HUES64 (cell line): Measurements from ENCODE around the gene OTOGL. TPM values are rescaled to one million over a fixed set of nuclear protein-coding genes. Genes with fewer than 3 reads are reported as not detected.

ENCODE experiments used
- H3K27ac ChIP-seq: 2 replicates; pipeline ENCODE4 v1.7.0; 2013; ENCODE audit warnings: low read depth, low read length, inconsistent platforms
- H3K27me3 ChIP-seq: 2 replicates; pipeline ENCODE4 v1.6.1; 2013; ENCODE audit warnings: mild to moderate bottlenecking, low read length; ENCODE audit not compliant: insufficient read depth
- H3K36me3 ChIP-seq: 2 replicates; pipeline ENCODE4 v1.6.1; 2013; ENCODE audit warnings: mild to moderate bottlenecking, low read length; ENCODE audit not compliant: insufficient read depth
- H3K4me1 ChIP-seq: 2 replicates; pipeline ENCODE4 v1.6.1; 2013; ENCODE audit warnings: mild to moderate bottlenecking, low read length, moderate library complexity; ENCODE audit not compliant: insufficient read depth
- H3K4me3 ChIP-seq: 2 replicates; pipeline ENCODE4 v1.5.1; 2013; ENCODE audit warnings: mild to moderate bottlenecking, low read length, moderate library complexity
- H3K9ac ChIP-seq: 2 replicates; pipeline ENCODE4 v1.6.1; 2013; ENCODE audit warnings: mild to moderate bottlenecking, low read depth, low read length
- H3K9me3 ChIP-seq: 2 replicates; pipeline ENCODE4 v1.6.1; 2013; ENCODE audit warnings: low read depth, low read length; ENCODE audit not compliant: insufficient read depth
- whole genome bisulfite sequencing: fragments of 150-250, 120-280 bp; methylation state at CpG from one replicate; pipeline ENCODE4 v1.1.7; 2013; ENCODE audit warnings: missing lambda C conversion rate; 5-methylcytosine and 5-hydroxymethylcytosine counted together
- polyA plus RNA-seq, 2 experiments: library from polyadenylated mRNA; stranded (reverse); fragments of 50-300 nt; gene quantifications; one replicate each; pipeline ENCODE4 v1.2.3, GENCODE V29; 2013

The OTOGL gene
- 0.05 TPM for polyA plus RNA-seq (2013, experiment 1 of 2)
- polyA plus RNA-seq (2013, experiment 2 of 2), result 0.13 TPM

GRCh38 chr12:80099259-80099658 lies at the start of gene OTOGL:
Gene OTOGL (plus strand): TSS chr12:80099537. CDS start chr12:80209432, 109,895 bp downstream.
- Histone ChIP-seq H3K9me3 (no peaks in the 10 kb centered on the region), H3K36me3 (no peaks in the 10 kb centered on the region), H3K4me1 (no peaks in the 10 kb centered on the region), H3K27me3 (no peaks in the 10 kb centered on the region), H3K27ac (no peak within 1 kb of the TSS), H3K4me3 (no peak within 1 kb of the TSS), H3K9ac (no peak within 1 kb of the TSS)
- WGBS, result 96% methylated on average over 2 of the region's 2 CpGs

GRCh38 chr12:80050236-80050635 lies 49.1 kb upstream of the OTOGL start:
- H3K9me3 ChIP-seq, result no peaks in the 10 kb centered on the region
- H3K27me3 ChIP-seq, result no peaks in the 10 kb centered on the region
- no peak overlapping the region for H3K27ac ChIP-seq
- H3K9ac ChIP-seq, result no peak overlapping the region
- H3K36me3 ChIP-seq, result no peaks in the 10 kb centered on the region
- no peak overlapping the region for H3K4me3 ChIP-seq
- WGBS, result 94% methylated on average over 2 of the region's 2 CpGs
- peaks cover 9% of the 10 kb centered on the region; the same call in 1 of the 2 replicates for H3K4me1 ChIP-seq

- Histone ChIP-seq H3K4me1 (no peaks in the 10 kb centered on the region), H3K4me3 (no peak overlapping the region), H3K9me3 (no peaks in the 10 kb centered on the region), H3K27me3 (no peaks in the 10 kb centered on the region), H3K9ac (no peak overlapping the region), H3K36me3 (no peaks in the 10 kb centered on the region), H3K27ac (no peak overlapping the region)
- WGBS, result 95% methylated on average over 5 of the region's 6 CpGs
These were observed 46.1 kb upstream of the OTOGL start for GRCh38 chr12:80053051-80053790.

GRCh38 chr12:80056232-80056631 lies 43.1 kb upstream of the OTOGL start:
- Histone ChIP-seq H3K9ac (no peak overlapping the region), H3K27ac (no peak overlapping the region), H3K9me3 (no peaks in the 10 kb centered on the region), H3K36me3 (no peaks in the 10 kb centered on the region), H3K4me1 (no peaks in the 10 kb centered on the region; the same call in 1 of the 2 replicates), H3K27me3 (no peaks in the 10 kb centered on the region), H3K4me3 (no peak overlapping the region)
- WGBS, result 89% methylated on average over 4 of the region's 4 CpGs

- no peaks in the 10 kb centered on the region for H3K9me3 ChIP-seq
- H3K4me3 ChIP-seq, result no peak overlapping the region
- H3K4me1 ChIP-seq, result no peaks in the 10 kb centered on the region; the same call in 1 of the 2 replicates
- no peak overlapping the region for H3K27ac ChIP-seq
- H3K9ac ChIP-seq, result no peak overlapping the region
- no peaks in the 10 kb centered on the region for H3K27me3 ChIP-seq
- H3K36me3 ChIP-seq, result no peaks in the 10 kb centered on the region
These were observed 42.5 kb upstream of the OTOGL start for GRCh38 chr12:80056845-80057244.

- Histone ChIP-seq H3K4me3 (no peak overlapping the region), H3K9ac (no peak overlapping the region), H3K27me3 (no peaks in the 10 kb centered on the region), H3K4me1 (no peaks in the 10 kb centered on the region; the same call in 1 of the 2 replicates), H3K36me3 (no peaks in the 10 kb centered on the region), H3K9me3 (no peaks in the 10 kb centered on the region), H3K27ac (no peak overlapping the region)
- 95% methylated on average over 1 of the region's 2 CpGs for WGBS
These were observed 40.8 kb upstream of the OTOGL start for GRCh38 chr12:80058586-80058985.

- no peaks in the 10 kb centered on the region for H3K36me3 ChIP-seq
- WGBS, result no CpG with 5 or more reads among the region's 1 CpG
- H3K9ac ChIP-seq, result no peak overlapping the region
- H3K9me3 ChIP-seq, result no peaks in the 10 kb centered on the region
- no peaks in the 10 kb centered on the region for H3K27me3 ChIP-seq
- no peaks in the 10 kb centered on the region; the same call in 1 of the 2 replicates for H3K4me1 ChIP-seq
- H3K4me3 ChIP-seq, result no peak overlapping the region
- H3K27ac ChIP-seq, result no peak overlapping the region
These were observed 40.2 kb upstream of the OTOGL start for GRCh38 chr12:80059102-80059501.

- Histone ChIP-seq H3K9me3 (no peaks in the 10 kb centered on the region), H3K27ac (no peak overlapping the region), H3K4me3 (no peak overlapping the region), H3K36me3 (no peaks in the 10 kb centered on the region), H3K27me3 (no peaks in the 10 kb centered on the region), H3K9ac (no peak overlapping the region), H3K4me1 (no peaks in the 10 kb centered on the region; the same call in 1 of the 2 replicates)
- WGBS, result 50% methylated on average over 2 of the region's 2 CpGs
These were observed 39.5 kb upstream of the OTOGL start for GRCh38 chr12:80059875-80060274.

- no peak overlapping the region for H3K9ac ChIP-seq
- no peaks in the 10 kb centered on the region for H3K4me1 ChIP-seq
- H3K27me3 ChIP-seq, result no peaks in the 10 kb centered on the region
- no peaks in the 10 kb centered on the region for H3K36me3 ChIP-seq
- no peak overlapping the region for H3K27ac ChIP-seq
- 97% methylated on average over 3 of the region's 3 CpGs for WGBS
- H3K9me3 ChIP-seq, result no peaks in the 10 kb centered on the region
- no peak overlapping the region for H3K4me3 ChIP-seq
These were observed 35.1 kb upstream of the OTOGL start for GRCh38 chr12:80064269-80064668.

GRCh38 chr12:80064951-80065350 lies 34.4 kb upstream of the OTOGL start:
- H3K27ac ChIP-seq, result no peak overlapping the region
- no peaks in the 10 kb centered on the region for H3K4me1 ChIP-seq
- WGBS, result 95% methylated on average over 2 of the region's 2 CpGs
- no peak overlapping the region for H3K4me3 ChIP-seq
- no peaks in the 10 kb centered on the region for H3K9me3 ChIP-seq
- no peaks in the 10 kb centered on the region for H3K36me3 ChIP-seq
- H3K27me3 ChIP-seq, result no peaks in the 10 kb centered on the region
- H3K9ac ChIP-seq, result no peak overlapping the region

- Histone ChIP-seq H3K9ac (no peak overlapping the region), H3K4me1 (no peaks in the 10 kb centered on the region), H3K27me3 (no peaks in the 10 kb centered on the region), H3K27ac (no peak overlapping the region), H3K9me3 (no peaks in the 10 kb centered on the region), H3K36me3 (no peaks in the 10 kb centered on the region), H3K4me3 (no peak overlapping the region)
- WGBS, result 67% methylated on average over 2 of the region's 2 CpGs
These were observed 31.2 kb upstream of the OTOGL start for GRCh38 chr12:80068173-80068572.
